NCI-H2107 treated with DMSO at 0.1 percent for 48 hours (cell line): ENCODE data around the gene RARG.
"Not testable (repeated sequence)": the region's sequence is repeated elsewhere in the genome, so short reads cannot be mapped to it uniquely, and the experiment has no call there.

Source experiments
- DNase-seq: peaks from one replicate; lab custom pipeline; 2025; ENCODE audit not compliant: unreplicated experiment; lab: John Stamatoyannopoulos, UW

The RARG gene

GRCh38 chr12:53193040-53193439, 39.0 kb downstream of the RARG start:
- no peak for DNase-seq

DNA sequence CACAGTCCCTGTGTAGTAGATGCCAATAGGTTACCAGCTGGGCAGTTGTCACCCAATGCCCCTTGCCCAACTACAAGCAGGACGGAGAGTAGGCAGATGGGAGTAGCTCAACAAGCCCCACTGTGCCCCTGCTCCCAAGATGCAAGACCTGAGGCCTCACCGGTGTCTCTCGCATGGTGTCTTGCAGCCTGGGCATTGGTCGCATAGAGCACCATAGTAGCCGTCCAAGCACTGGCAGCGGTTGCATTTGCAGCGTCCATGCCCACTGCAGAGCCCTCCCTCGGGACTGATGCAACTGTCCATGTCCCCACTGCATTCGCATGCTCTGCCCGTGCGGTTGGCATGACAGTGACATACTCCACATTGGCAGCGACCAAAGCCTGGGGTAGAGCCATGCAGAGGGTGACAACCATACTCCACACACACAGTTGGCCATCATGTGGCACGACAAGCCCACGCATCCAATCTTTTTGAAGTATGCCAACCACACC, 39.4 kb downstream of the RARG start:
- no peak for DNase-seq

DNA sequence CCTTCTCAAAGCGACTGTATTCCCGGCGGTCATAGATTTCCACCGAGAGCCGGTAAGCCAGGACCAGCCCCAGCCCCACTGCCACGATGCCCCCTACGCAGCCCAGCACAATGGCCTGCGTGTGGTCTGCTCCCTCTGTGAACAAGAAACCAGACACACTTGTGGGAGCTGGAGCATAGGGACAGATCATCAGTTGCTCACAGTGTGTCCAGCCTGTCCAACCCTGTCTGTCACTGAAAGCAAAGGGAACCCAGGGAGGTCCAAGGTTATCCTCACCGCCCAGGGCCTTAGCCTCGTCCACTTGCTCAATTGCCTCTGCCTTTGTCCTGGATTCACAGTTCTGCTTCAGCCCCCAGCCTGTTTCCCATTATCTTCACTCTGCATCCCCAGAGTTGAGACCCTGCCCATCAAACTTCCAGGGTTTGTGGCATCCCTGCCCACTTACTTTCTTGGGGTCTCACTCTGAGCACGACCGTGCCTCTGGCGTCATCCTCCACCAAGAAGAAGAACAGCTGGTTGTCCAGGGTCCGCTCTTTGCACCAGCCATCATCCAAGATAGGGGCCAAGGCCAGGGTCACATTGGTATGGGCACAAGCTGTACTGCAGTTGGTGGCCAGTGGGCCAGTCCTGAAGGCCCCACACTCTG, 40.0 kb downstream of the RARG start:
- DNase-seq: no peak

GRCh38 chr12:53191096-53191884, 40.7 kb downstream of the RARG start:
- DNase-seq: no peak

DNA sequence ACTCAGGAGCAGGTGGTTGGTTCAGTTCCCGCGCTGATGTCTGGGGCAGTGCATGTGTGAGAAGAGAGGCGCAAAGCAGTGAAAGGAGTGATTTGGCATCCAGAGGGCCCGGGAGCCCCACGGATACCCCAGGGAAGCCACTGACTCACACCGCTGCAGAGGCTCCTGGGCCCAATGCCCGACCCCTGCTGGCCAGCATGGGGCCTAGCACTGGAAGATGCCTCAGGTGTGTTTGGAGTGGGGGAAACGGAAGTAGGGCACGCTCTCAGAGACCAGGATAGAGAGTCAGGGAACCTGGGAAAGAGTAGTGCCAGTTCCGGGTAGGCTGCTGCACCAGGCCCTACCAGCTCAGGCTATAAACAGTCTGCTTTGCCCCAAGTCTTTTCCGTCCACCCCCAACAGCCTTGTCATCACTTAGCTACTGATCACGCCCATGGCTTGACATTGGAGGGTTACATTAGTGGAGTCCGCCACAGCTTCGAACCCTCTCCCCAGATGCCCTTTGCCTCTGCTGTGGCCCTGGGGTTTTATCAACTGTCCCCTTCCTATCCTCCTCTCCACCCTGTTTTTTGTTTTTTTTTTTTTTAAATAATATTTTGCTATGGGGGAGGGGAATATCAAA, 41.8 kb downstream of the RARG start:
- DNase-seq: peak; percentile 28

DNA sequence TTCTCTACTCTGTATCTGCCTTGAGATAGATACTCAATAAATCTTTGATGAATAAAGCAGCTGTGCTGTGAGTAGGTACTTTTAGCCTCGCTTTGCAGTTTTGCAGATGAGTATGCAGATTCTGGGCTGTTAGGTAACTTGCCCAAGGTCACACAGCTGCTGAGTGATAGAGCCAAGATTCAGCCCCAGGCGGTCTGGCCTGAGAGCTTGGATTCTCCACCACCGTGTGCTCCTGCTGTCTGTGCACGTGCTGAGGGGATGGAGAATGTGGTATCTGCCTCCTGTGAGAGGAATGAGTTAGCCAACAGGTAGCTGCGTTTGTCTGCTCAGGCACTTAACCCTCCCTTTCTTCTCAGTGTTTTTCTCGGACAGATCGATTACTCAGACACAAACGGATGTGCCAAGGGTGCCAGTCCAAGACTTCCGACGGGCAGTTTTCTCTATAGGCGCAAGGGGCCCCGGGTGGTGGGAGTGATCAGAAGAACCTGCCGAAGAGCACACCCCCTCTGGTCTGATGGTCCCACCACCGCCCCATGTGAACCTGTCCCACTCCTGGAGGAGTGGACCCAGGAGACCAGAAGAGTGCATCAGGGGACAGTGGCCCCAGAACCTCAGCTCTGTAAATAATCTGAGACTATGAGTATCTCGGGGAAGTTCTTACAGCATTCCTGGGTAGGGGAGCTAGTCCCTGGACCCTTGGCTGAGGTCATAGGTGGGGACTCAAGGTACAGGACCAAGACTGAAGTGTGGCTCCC, 44.7 kb downstream of the RARG start:
- no peak for DNase-seq

DNA sequence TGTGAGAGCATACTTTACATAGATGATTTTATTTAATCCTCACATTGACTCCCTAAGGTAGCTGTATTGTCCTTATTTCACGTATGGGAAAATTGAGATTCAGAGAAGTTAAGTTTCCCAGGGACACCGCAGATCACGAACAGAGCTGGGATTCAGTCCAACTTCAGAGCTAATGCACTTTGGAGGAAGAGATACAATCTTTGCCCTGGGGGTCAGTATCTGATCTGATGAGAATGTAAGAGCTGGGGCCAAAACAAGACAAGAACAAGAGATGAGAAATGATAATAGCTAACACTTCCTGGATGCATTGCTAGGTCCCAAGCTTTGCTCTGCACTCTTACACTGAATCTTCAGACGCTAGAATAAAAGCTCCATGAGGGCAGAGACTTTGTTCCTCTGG, 45.3 kb downstream of the RARG start:
- no peak for DNase-seq

DNA sequence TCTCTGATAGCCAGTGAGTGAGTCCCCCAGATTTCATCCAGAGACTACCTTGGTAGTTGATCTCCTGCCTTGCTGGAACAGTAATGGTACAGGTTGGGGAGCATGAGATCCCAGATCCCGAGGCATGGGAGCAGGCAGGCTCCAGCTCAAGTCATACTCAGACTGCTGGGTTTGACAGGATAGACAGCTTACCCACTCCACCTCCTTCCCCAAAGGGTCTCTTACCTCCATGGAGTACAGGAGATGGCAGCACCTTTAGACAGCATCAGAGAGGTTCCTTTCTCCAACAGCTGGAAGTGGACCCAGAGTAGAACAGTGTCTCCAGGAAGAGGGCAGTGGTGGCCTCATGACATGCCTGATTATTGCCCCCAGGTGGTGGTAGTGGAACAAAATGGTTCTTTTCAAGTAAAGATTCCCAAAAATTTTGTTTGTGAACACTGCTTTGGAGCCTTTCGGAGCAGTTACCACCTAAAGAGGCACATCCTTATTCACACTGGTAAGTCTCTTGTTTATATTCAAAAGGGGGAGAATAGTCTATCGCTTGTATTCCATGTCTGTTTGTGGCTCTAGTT, 46.3 kb downstream of the RARG start:
- DNase-seq: no peak

DNA sequence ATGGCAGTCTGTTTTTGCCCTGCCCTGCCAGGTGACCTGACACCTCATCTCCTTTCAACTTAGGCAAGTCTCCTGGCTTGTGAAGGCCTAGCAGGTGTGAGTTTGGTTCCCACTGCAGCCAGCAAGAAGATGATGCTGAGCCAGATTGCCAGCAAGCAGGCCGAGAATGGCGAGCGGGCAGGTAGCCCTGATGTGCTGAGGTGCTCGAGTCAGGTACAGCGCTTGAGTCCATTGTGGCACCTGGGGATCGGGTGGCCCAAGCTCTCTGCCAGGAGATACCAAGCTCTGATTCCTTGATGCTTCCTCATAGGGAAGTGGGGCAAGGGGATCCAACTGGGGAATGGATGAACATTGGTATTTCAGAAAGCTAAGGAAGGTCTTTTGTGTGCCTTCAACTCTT, 47.2 kb downstream of the RARG start:
- no peak for DNase-seq

DNA sequence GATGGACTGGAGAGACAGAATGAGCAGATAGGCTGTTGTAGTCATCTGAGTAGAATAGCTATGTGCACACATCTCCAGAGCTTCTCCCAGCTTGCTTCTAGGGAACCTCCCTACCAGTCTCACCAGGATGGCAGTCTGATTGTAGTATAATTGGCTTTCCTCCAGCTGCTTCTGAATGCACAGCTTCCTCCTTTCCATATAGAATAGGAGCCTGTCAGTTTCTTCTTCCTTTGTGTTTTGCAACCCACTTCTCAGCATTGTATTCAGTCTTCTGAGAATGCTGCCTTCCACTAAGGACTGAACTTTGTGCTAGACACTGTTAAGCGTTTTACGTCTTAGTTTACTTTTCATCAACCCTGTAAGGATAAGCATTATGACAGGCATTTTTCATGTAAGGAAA, 49.1 kb downstream of the RARG start:
- no peak for DNase-seq

- no peak for DNase-seq
Observed at GRCh38 chr12:53181935-53182334, 50.1 kb downstream of the RARG start.

DNA sequence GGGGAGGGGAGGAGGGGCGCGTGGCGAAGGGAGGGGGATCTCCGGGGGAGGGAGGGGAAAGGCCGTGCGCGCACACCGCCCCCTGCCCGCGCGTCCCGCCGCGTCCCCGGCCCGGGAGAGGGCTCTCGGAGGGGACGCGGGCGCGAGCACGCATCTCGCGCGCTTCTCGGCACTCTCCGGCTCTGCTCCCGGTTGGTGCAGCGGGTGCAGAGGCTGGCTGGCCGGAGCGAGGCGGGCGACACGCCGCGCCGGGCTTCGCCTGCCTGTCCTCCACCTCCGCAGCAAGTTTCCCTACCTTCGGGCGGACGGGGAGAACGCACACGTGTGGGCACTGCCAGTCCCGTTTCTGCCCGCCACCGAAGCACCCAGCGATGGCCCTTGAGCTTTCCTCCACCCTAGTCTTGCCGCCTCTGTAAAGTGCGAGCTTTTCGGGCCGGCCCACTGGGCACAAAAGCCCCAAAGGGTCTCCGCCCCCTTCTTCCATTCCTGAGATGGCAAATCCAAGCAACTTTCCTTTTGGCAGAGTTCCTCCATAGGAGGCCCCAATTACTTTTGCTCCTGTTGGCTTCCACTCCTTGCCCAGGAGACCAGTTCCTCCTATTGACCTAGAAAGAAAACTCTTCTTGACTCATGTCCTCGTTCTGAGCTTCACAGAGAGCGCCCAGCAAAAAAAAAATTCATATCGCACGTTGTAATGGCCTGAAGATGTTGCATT, 50.9 kb downstream of the RARG start:
- DNase-seq: peak; percentile 44

- peak; percentile 89 for DNase-seq
Observed at GRCh38 chr12:53180220-53180930, 51.6 kb downstream of the RARG start, which contains the start of the genes CSAD and ZNF740. TSS of gene CSAD (minus strand) at chr12:53180925. CDS start at chr12:53173470, 7,455 bp downstream. TSS of gene ZNF740 (plus strand) at chr12:53180722. CDS start at chr12:53181984, 1,262 bp downstream.

GRCh38 chr12:53179687-53180219, 52.3 kb downstream of the RARG start:
- no peak for DNase-seq

DNA sequence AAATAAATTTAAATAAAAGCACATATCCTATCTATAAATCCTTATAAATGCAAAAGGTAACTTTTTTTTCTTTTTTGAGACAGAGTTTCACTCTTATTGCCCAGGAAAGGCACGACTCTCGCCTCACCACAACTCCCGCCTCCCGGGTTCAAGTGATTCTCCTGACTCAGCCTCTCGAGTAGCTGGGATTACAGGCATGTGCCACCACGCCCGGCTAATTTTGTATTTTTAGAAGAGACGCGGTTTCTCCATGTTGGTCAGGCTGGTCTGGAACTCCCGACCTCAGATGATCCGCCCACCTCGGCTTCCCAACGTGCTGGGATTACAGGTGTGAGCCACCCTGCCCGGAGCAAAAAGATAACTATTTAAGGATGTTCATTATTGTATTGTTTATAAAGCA, 53.2 kb downstream of the RARG start:
- DNase-seq: not testable (repeated sequence)

DNA sequence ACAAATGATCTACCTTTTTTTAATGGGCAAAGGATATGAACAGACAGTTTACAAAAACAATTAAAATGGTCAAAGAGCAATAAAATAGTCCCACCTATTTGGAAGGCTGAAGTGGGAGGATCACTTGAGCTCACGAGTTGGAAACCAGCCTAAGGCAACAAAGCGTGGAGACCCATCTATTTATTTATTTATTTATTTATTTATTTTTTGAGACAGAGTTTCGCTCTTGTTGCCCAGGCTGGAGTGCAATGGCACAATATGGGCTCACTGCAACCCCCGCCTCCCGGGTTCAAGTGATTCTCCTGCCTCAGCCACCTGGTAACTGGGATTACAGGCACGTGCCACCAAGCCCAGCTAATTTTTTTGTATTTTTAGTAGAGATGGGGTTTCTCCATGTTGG, 54.6 kb downstream of the RARG start:
- DNase-seq: not testable (repeated sequence)

DNA sequence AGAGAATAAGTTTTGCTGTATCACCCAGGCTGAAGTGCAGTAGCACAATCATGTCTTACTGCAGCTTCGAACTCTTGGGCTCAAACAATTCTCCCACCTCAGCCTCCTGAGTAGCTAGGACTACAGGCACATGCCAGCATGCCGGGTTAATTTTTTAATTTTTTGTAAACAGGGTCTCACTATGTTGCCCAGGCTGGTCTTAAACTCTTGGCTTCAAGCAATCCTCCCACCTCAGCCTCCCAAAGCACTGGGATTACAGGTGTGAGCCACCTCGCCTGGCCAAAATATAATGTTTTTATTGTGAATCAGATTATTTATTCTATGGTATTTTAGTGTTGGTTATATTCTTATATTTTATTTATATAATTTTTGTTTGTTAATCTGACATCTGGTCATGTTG, 55.3 kb downstream of the RARG start:
- no peak for DNase-seq

- peak; percentile 86 for DNase-seq
Observed at GRCh38 chr12:53174881-53175491, 57.0 kb downstream of the RARG start.
